COLO668 (cell line): Measurements from ENCODE around the gene DPP9.
"Not testable (repeated sequence)": the region's sequence is repeated elsewhere in the genome, so short reads cannot be mapped to it uniquely, and the experiment has no call there.

Experiments
- DNase-seq: peaks from one replicate; lab custom pipeline; 2025; ENCODE audit not compliant: unreplicated experiment; lab: John Stamatoyannopoulos, UW

Gene DPP9

GRCh38 chr19:4688587-4688986, 35.1 kb downstream of the DPP9 start:
- DNase-seq, result no peak

GRCh38 chr19:4687396-4687795, 36.2 kb downstream of the DPP9 start:
- no peak for DNase-seq

- DNase-seq, result no peak
Observed at GRCh38 chr19:4686700-4687099, 36.9 kb downstream of the DPP9 start.

GRCh38 chr19:4684312-4685095, 39.1 kb downstream of the DPP9 start:
- DNase-seq, result no peak

GRCh38 chr19:4682417-4683200, 41.0 kb downstream of the DPP9 start:
- DNase-seq, result no peak

GRCh38 chr19:4680021-4680420, 43.6 kb downstream of the DPP9 start:
- DNase-seq, result not testable (repeated sequence)

- no peak for DNase-seq
Observed at GRCh38 chr19:4678881-4679790, 44.5 kb downstream of the DPP9 start.

- DNase-seq, result peak; percentile 30
Observed at GRCh38 chr19:4676955-4677731, 46.5 kb downstream of the DPP9 start.

GRCh38 chr19:4675346-4675745, 48.3 kb downstream of the DPP9 start:
- DNase-seq, result no peak

GRCh38 chr19:4673726-4674125, 49.9 kb downstream of the DPP9 start:
- no peak for DNase-seq

GRCh38 chr19:4673216-4673615, 50.4 kb downstream of the DPP9 start:
- DNase-seq, result no peak

- no peak for DNase-seq
Observed at GRCh38 chr19:4671185-4671851, 52.3 kb downstream of the DPP9 start.

- DNase-seq, result peak; percentile 93
Observed at GRCh38 chr19:4669723-4670480, 53.7 kb downstream of the DPP9 start, which contains the start of gene MYDGF. MYDGF (minus strand) TSS chr19:4670342; CDS start chr19:4670334, 8 bp downstream.

GRCh38 chr19:4664642-4665041, 59.0 kb downstream of the DPP9 start:
- no peak for DNase-seq

- no peak for DNase-seq
Observed at GRCh38 chr19:4662812-4663211, 60.8 kb downstream of the DPP9 start.

- DNase-seq, result no peak
Observed at GRCh38 chr19:4662020-4662695, 61.5 kb downstream of the DPP9 start.

- DNase-seq, result no peak
Observed at GRCh38 chr19:4660993-4661392, 62.6 kb downstream of the DPP9 start.

GRCh38 chr19:4660181-4660791, 63.4 kb downstream of the DPP9 start:
- DNase-seq, result no peak
